WTC11 (cell line): ENCODE data around the gene AGTR1. TPM values are rescaled to one million over a fixed set of nuclear protein-coding genes. Genes with fewer than 3 reads are reported as not detected.

ENCODE experiments used
- ATAC-seq: fragments of 200-7000 bp; cut with Tn5 transposase; 2 replicates; pipeline ENCODE4 v1.10.0; 2021; ENCODE audit warnings: mild to moderate bottlenecking, moderate library complexity
- CTCF ChIA-PET: fragments of 300-600 bp; sonication (Branson Sonifier 250); formaldehyde crosslinking; loops from one replicate; lab custom pipeline; 2021; ENCODE audit warnings: antibody characterized with exemption; lab: Charles Lee
- POLR2A ChIA-PET: fragments of 350-600 bp; sonication (Branson Sonifier 250); formaldehyde crosslinking; loops from one replicate; lab custom pipeline; 2021; ENCODE audit warnings: antibody characterized with exemption; lab: Charles Lee
- DNase-seq: peaks from one replicate; pipeline ENCODE4 v3.0.0; 2021; ENCODE audit warnings: low spot score
- H3K27ac Mint-ChIP-seq: 2 replicates; pipeline ENCODE4 v1.8.0; 2021; ENCODE audit warnings: mixed read lengths
- H3K27me3 Mint-ChIP-seq: 2 replicates; pipeline ENCODE4 v1.8.0; 2021; ENCODE audit warnings: low read depth, mild to moderate bottlenecking, moderate library complexity, mixed read lengths
- H3K36me3 Mint-ChIP-seq: 2 replicates; pipeline ENCODE4 v1.8.0; 2021; ENCODE audit warnings: mixed read lengths
- H3K4me1 Mint-ChIP-seq: 2 replicates; pipeline ENCODE4 v1.8.0; 2022; ENCODE audit warnings: mixed read lengths
- H3K4me3 Mint-ChIP-seq: 2 replicates; pipeline ENCODE4 v1.8.0; 2021; ENCODE audit warnings: mild to moderate bottlenecking, moderate library complexity, mixed read lengths
- H3K9me3 Mint-ChIP-seq: 2 replicates; pipeline ENCODE4 v1.8.0; 2021; ENCODE audit warnings: mixed read lengths
- ATF3 ChIP-seq: sonication (generic); formaldehyde crosslinking; conservative IDR thresholded peaks from 2 replicates; pipeline ENCODE4 v1.8.1; 2022; ENCODE audit warnings: mild to moderate bottlenecking, missing genetic modification reagents
- CREB1 ChIP-seq: sonication (generic); formaldehyde crosslinking; IDR thresholded peaks from 2 replicates; pipeline ENCODE4 v1.8.0; 2023; ENCODE audit warnings: mild to moderate bottlenecking, missing genetic modification reagents
- EMX1 ChIP-seq: fragments of 250-450 bp; sonication (Bioruptor Pico); IDR thresholded peaks from 2 replicates; pipeline ENCODE4 v1.8.0; 2021; ENCODE audit warnings: mild to moderate bottlenecking
- JUN ChIP-seq: sonication (generic); formaldehyde crosslinking; IDR thresholded peaks from 2 replicates; pipeline ENCODE4 v1.8.0; 2023; ENCODE audit warnings: mild to moderate bottlenecking, missing genetic modification reagents
- NFATC4 ChIP-seq: fragments of 250-450 bp; sonication (Bioruptor Pico); IDR thresholded peaks from 2 replicates; pipeline ENCODE4 v1.9.0; 2021; ENCODE audit warnings: mild to moderate bottlenecking
- NFYB ChIP-seq: sonication (generic); formaldehyde crosslinking; conservative IDR thresholded peaks from 2 replicates; pipeline ENCODE4 v1.8.0; 2022; ENCODE audit warnings: low read depth, missing genetic modification reagents
- NR2C2 ChIP-seq: sonication (generic); formaldehyde crosslinking; IDR thresholded peaks from 2 replicates; pipeline ENCODE4 v1.8.0; 2022; ENCODE audit warnings: mild to moderate bottlenecking, missing genetic modification reagents
- PRRX2 ChIP-seq: fragments of 250-450 bp; sonication (Bioruptor Pico); IDR thresholded peaks from 2 replicates; pipeline ENCODE4 v1.8.0; 2021; ENCODE audit warnings: mild to moderate bottlenecking
- TEAD4 ChIP-seq: sonication (generic); formaldehyde crosslinking; IDR thresholded peaks from 2 replicates; pipeline ENCODE4 v1.8.0; 2022; ENCODE audit warnings: mild to moderate bottlenecking, missing genetic modification reagents
- ZNF121 ChIP-seq: sonication (generic); formaldehyde crosslinking; IDR thresholded peaks from 2 replicates; pipeline ENCODE4 v1.8.0; 2023; ENCODE audit warnings: missing genetic modification reagents
- ZNF138 ChIP-seq: sonication (generic); formaldehyde crosslinking; conservative IDR thresholded peaks from 2 replicates; pipeline ENCODE4 v1.8.1; 2022; ENCODE audit warnings: mild to moderate bottlenecking, moderate library complexity, missing genetic modification reagents
- ZNF219 ChIP-seq: sonication (generic); formaldehyde crosslinking; IDR thresholded peaks from 2 replicates; pipeline ENCODE4 v1.8.0; 2023; ENCODE audit warnings: missing genetic modification reagents, mild to moderate bottlenecking, borderline replicate concordance
- ZNF317 ChIP-seq: sonication (generic); formaldehyde crosslinking; IDR thresholded peaks from 2 replicates; pipeline ENCODE4 v1.8.1; 2023; ENCODE audit warnings: low read depth, mild to moderate bottlenecking, moderate library complexity, missing genetic modification reagents, borderline replicate concordance
- ZNF396 ChIP-seq: fragments of 250-450 bp; sonication (Bioruptor Pico); IDR thresholded peaks from 2 replicates; pipeline ENCODE4 v1.8.0; 2021; ENCODE audit warnings: mild to moderate bottlenecking, moderate library complexity, borderline replicate concordance
- ZNF416 ChIP-seq: fragments of 250-450 bp; sonication (Bioruptor Pico); IDR thresholded peaks from 2 replicates; pipeline ENCODE4 v1.9.0; 2021; ENCODE audit warnings: mild to moderate bottlenecking, inconsistent platforms
- ZNF423 ChIP-seq: fragments of 250-450 bp; sonication (Bioruptor Pico); IDR thresholded peaks from 2 replicates; pipeline ENCODE4 v2.1.2; 2022; ENCODE audit warnings: mild to moderate bottlenecking, moderate library complexity
- ZNF425 ChIP-seq: fragments of 250-450 bp; sonication (Bioruptor Pico); conservative IDR thresholded peaks from 2 replicates; pipeline ENCODE4 v1.9.0; 2021; ENCODE audit warnings: mild to moderate bottlenecking
- ZNF512 ChIP-seq: sonication (generic); formaldehyde crosslinking; IDR thresholded peaks from 2 replicates; pipeline ENCODE4 v1.8.1; 2022; ENCODE audit warnings: missing genetic modification reagents, borderline replicate concordance
- ZNF671 ChIP-seq: fragments of 250-450 bp; sonication (Bioruptor Pico); IDR thresholded peaks from 2 replicates; pipeline ENCODE4 v1.8.0; 2021; ENCODE audit warnings: mild to moderate bottlenecking
- ZSCAN18 ChIP-seq: fragments of 250-450 bp; sonication (Bioruptor Pico); IDR thresholded peaks from 2 replicates; pipeline ENCODE4 v2.1.2; 2022; ENCODE audit warnings: mild to moderate bottlenecking, moderate library complexity
- total RNA-seq: library from RNA; stranded (reverse); gene quantifications from 3 replicates; pipeline ENCODE4 v1.2.3, GENCODE V29; 2021
- TF ChIP-seq, protein P1 (sequence below): sonication (generic); formaldehyde crosslinking; IDR thresholded peaks from 2 replicates; pipeline ENCODE4 v1.8.0; 2023; ENCODE audit warnings: missing genetic modification reagents, mild to moderate bottlenecking, borderline replicate concordance
- TF ChIP-seq, protein P2 (sequence below): sonication (generic); formaldehyde crosslinking; IDR thresholded peaks from 2 replicates; pipeline ENCODE4 v1.8.1; 2023; ENCODE audit warnings: mild to moderate bottlenecking, missing genetic modification reagents, moderate library complexity
- TF ChIP-seq, protein P3 (sequence below): sonication (generic); formaldehyde crosslinking; IDR thresholded peaks from 2 replicates; pipeline ENCODE4 v1.8.0; 2022; ENCODE audit warnings: mild to moderate bottlenecking, missing genetic modification reagents
- TF ChIP-seq, protein P4 (sequence below): fragments of 200-600 bp; IDR thresholded peaks from 2 replicates; pipeline ENCODE4 v1.8.0; 2022; ENCODE audit warnings: antibody characterized with exemption

Gene AGTR1
- total RNA-seq, 1 experiment from 2014 or later, result 0.13 TPM

DNA sequence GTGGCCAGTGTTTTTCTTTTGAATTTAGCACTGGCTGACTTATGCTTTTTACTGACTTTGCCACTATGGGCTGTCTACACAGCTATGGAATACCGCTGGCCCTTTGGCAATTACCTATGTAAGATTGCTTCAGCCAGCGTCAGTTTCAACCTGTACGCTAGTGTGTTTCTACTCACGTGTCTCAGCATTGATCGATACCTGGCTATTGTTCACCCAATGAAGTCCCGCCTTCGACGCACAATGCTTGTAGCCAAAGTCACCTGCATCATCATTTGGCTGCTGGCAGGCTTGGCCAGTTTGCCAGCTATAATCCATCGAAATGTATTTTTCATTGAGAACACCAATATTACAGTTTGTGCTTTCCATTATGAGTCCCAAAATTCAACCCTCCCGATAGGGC is 43.5 kb downstream of the AGTR1 start (continued):
- TF ChIP-seq ATF3 (no peak), JUN (CRISPR knock-in tag) (no peak), ZNF219 (no peak), ZNF423 (CRISPR knock-in tag) (no peak), NR2C2 (CRISPR knock-in tag) (no peak), ZNF121 (no peak), ZSCAN18 (no peak)
- TF ChIP-seq, protein P1, sequence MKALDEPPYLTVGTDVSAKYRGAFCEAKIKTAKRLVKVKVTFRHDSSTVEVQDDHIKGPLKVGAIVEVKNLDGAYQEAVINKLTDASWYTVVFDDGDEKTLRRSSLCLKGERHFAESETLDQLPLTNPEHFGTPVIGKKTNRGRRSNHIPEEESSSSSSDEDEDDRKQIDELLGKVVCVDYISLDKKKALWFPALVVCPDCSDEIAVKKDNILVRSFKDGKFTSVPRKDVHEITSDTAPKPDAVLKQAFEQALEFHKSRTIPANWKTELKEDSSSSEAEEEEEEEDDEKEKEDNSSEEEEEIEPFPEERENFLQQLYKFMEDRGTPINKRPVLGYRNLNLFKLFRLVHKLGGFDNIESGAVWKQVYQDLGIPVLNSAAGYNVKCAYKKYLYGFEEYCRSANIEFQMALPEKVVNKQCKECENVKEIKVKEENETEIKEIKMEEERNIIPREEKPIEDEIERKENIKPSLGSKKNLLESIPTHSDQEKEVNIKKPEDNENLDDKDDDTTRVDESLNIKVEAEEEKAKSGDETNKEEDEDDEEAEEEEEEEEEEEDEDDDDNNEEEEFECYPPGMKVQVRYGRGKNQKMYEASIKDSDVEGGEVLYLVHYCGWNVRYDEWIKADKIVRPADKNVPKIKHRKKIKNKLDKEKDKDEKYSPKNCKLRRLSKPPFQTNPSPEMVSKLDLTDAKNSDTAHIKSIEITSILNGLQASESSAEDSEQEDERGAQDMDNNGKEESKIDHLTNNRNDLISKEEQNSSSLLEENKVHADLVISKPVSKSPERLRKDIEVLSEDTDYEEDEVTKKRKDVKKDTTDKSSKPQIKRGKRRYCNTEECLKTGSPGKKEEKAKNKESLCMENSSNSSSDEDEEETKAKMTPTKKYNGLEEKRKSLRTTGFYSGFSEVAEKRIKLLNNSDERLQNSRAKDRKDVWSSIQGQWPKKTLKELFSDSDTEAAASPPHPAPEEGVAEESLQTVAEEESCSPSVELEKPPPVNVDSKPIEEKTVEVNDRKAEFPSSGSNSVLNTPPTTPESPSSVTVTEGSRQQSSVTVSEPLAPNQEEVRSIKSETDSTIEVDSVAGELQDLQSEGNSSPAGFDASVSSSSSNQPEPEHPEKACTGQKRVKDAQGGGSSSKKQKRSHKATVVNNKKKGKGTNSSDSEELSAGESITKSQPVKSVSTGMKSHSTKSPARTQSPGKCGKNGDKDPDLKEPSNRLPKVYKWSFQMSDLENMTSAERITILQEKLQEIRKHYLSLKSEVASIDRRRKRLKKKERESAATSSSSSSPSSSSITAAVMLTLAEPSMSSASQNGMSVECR, result no peak

- no peaks in the 10 kb centered on the region for H3K4me1 Mint-ChIP-seq
- CTCF ChIA-PET, result interaction anchor here (0.8 kb wide), 1 partner anchor 23 kb away, joined by 3 read pairs; no protein-coding TSS in a partner anchor
- H3K27ac Mint-ChIP-seq, result no peak overlapping the region
- DNase-seq, result no peak
- H3K27me3 Mint-ChIP-seq, result no peaks in the 10 kb centered on the region
- H3K9me3 Mint-ChIP-seq, result no peaks in the 10 kb centered on the region
- ATAC-seq, result no peak
- no peaks in the 10 kb centered on the region for H3K36me3 Mint-ChIP-seq
- POLR2A ChIA-PET, result no interaction called here
- H3K4me3 Mint-ChIP-seq, result no peak overlapping the region
- TF ChIP-seq PRRX2 (CRISPR knock-in tag), result no peak
- no peak for TF ChIP-seq ZNF317
- TF ChIP-seq NR2C2 (CRISPR knock-in tag), result no peak
- TF ChIP-seq ZNF671 (CRISPR knock-in tag), result no peak
- no peak for TF ChIP-seq ZNF425 (CRISPR knock-in tag)
- TF ChIP-seq, protein P2, sequence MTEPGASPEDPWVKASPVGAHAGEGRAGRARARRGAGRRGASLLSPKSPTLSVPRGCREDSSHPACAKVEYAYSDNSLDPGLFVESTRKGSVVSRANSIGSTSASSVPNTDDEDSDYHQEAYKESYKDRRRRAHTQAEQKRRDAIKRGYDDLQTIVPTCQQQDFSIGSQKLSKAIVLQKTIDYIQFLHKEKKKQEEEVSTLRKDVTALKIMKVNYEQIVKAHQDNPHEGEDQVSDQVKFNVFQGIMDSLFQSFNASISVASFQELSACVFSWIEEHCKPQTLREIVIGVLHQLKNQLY (CRISPR knock-in tag), result no peak
- TF ChIP-seq CREB1 (CRISPR knock-in tag), result no peak
- TF ChIP-seq NFATC4 (CRISPR knock-in tag), result no peak
- TF ChIP-seq ZNF138 (CRISPR knock-in tag), result no peak
- TF ChIP-seq ZNF512 (CRISPR knock-in tag), result no peak
- TF ChIP-seq, protein P3, sequence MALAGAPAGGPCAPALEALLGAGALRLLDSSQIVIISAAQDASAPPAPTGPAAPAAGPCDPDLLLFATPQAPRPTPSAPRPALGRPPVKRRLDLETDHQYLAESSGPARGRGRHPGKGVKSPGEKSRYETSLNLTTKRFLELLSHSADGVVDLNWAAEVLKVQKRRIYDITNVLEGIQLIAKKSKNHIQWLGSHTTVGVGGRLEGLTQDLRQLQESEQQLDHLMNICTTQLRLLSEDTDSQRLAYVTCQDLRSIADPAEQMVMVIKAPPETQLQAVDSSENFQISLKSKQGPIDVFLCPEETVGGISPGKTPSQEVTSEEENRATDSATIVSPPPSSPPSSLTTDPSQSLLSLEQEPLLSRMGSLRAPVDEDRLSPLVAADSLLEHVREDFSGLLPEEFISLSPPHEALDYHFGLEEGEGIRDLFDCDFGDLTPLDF (CRISPR knock-in tag), result no peak
- no peak for TF ChIP-seq ZNF416 (CRISPR knock-in tag)
- TF ChIP-seq NFYB (CRISPR knock-in tag), result no peak
- TF ChIP-seq, protein P4, sequence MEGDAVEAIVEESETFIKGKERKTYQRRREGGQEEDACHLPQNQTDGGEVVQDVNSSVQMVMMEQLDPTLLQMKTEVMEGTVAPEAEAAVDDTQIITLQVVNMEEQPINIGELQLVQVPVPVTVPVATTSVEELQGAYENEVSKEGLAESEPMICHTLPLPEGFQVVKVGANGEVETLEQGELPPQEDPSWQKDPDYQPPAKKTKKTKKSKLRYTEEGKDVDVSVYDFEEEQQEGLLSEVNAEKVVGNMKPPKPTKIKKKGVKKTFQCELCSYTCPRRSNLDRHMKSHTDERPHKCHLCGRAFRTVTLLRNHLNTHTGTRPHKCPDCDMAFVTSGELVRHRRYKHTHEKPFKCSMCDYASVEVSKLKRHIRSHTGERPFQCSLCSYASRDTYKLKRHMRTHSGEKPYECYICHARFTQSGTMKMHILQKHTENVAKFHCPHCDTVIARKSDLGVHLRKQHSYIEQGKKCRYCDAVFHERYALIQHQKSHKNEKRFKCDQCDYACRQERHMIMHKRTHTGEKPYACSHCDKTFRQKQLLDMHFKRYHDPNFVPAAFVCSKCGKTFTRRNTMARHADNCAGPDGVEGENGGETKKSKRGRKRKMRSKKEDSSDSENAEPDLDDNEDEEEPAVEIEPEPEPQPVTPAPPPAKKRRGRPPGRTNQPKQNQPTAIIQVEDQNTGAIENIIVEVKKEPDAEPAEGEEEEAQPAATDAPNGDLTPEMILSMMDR, result no peak
- no peak for TF ChIP-seq EMX1 (CRISPR knock-in tag)
- TF ChIP-seq ZNF396 (CRISPR knock-in tag), result no peak
- no peak for TF ChIP-seq TEAD4 (CRISPR knock-in tag)
These were observed 44.4 kb downstream of the AGTR1 start for GRCh38 chr3:148742118-148742517.
